Measurements from ENCODE around the gene TNNI3K.

TNNI3K gene

DNA sequence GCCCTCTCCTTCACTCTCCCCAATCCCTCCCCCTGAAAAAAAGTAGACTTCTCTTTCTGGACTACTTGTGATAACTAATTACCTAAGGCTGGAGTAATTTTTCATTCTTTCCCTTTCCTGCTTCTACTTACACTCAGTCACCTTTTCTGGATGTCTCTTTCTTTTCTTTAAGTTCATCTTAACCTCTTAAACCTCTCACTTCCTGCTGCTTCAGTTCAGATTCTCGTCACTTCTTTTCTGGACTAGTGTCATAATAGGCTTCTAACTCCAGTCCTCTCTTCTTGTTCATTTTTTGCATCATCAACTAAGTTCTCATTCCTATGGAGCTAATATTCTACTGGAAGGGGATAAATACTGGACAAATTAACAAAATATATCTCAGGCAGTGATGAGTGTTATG lies 201.8 kb downstream of the TNNI3K start:
- DNase-seq (ENCODE audit: low read depth), result no peak

GRCh38 chr1:74452035-74452434 lies 216.8 kb downstream of the TNNI3K start:
- no peak for DNase-seq (ENCODE audit: low read depth)

DNA sequence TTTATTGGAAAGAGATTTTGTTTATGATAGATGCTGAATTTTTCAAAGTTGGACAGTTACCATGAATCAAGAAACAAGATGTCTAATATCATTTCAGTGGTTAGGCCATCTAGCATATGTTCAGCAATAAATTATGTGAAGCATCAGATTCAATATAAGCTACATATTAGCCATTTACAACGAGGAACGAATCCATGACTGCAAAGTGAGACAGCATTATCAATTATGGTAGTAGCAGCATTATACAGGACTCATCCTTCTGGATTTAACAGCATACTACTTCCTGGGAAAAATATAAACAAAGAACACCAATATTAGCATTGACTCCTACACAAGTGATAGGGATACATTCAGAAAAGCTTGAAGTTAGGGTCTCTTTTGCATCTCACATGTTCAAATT lies 218.1 kb downstream of the TNNI3K start:
- no peak for DNase-seq (ENCODE audit: low read depth)

DNA sequence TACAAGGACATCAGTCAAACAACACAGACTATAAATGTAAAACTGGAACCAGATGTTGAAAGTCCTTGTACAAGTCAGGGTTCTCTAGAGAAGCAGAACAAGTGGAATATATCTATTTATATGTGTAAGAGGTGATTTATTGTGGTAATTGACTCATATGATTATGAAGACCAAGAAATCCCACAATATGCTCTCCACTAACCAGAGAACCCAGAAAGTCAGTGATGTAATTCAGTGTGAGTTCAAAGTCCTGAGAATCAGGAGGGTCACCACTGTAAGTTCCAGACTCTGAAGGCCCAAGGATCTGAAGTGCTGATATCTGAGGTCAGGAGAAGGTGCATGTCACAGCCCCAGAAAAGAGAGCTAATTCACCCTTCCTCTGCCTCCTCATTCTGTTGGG lies 220.2 kb downstream of the TNNI3K start:
- DNase-seq (ENCODE audit: low read depth), result no peak

DNA sequence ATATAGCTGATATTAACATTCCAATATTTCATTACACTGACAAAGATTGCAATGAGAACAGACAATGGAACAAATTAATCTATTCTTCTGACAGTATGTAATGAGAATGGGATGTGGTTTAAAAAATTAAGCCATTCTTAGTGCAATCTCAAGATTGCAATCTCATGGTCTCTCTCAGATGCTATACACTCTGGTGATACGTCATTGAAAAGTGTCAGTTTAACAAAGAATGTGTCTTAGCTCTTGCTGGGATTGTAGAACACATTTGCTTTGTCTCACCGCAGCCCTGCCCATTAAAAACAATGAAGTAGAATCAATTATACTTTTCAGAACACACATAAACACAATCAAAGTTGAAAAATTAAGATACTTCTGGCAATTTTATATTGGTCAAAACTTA lies 222.1 kb downstream of the TNNI3K start:
- no peak for DNase-seq (ENCODE audit: low read depth)

DNA sequence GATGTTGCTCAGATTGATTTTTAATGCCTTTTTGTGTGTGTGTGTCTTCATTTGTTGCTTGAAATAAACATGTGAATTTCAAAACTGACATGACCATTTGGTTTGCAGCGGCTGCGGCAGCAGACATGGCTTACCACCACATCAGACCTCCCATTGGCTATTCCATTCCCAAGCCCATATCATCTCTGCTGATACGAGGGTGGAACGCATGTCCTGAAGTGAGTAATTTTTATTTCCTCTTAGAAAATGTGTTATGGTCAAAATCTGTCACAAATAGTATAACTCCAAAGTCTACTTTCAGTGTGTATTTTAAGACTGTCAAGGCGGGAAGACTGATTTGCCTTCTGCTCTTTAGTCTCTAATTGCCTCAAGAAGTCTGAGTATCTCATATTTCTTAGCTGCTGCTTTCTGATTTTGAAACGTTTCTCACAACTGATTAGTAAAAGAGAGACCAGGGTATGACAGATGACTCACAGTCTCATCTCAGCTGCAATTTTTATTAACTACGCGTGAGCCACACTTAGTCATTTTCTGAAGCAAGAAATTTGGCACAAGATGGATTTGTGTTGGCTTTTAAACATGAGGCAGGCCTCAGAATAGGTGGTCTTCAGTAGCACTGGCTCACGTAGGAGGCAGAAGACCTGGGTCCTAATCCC lies 228.3 kb downstream of the TNNI3K start:
- DNase-seq (ENCODE audit: low read depth), result no peak

GRCh38 chr1:74464037-74464436 lies 228.8 kb downstream of the TNNI3K start:
- DNase-seq (ENCODE audit: low read depth), result no peak

DNA sequence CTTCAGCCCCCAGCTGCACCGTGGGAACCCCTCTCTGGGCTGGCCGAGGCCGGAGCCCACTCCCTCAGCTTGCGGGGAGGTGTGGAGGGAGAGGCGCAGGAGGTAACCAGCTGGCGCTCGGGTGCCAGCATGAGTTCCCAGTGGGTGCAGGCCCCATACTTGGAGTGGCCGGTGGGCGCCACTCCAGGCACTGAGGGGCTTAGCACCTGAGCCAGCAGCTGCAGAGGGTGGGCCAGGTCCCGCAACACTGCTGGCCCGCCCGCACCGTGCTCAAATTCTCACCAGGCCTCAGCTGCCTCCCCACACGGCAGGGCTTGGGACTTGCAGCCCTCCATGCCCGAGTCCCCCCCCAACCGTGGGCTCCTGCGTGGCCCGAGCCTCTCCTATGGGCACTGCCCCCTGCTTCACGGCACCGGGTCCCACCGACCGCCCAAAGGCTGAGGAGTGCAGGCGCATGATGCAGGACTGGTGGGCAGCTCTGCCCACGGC lies 230.1 kb downstream of the TNNI3K start:
- DNase-seq (ENCODE audit: low read depth), result no peak

DNA sequence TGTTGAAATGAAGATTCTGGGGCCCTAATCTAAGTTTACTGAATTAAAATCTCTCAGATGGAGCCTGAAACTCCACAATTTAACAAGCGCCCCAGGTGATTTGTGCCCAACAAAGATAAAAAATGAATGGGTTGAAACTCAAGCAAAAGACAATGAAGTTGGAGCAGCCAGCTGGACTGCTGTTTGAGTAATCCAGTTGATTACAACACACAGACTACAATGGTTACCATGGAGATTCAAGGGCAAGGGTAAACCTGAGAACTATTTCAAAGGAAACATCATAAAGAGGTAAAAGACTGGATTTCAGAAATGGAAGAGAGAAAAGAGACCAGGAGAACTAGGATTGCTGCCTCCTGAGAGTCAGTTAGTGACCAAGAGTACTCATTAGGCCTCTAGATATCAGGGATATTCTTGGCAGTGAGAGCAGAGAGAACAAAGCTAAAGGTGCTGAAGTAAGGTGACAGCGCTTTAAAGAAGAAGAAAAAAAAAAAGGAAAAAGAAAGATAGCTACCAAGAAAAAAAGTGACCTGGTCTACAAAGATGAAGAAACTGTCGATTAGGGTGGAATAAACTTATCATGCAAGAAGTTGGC lies 232.7 kb downstream of the TNNI3K start:
- DNase-seq (ENCODE audit: low read depth), result no peak

DNA sequence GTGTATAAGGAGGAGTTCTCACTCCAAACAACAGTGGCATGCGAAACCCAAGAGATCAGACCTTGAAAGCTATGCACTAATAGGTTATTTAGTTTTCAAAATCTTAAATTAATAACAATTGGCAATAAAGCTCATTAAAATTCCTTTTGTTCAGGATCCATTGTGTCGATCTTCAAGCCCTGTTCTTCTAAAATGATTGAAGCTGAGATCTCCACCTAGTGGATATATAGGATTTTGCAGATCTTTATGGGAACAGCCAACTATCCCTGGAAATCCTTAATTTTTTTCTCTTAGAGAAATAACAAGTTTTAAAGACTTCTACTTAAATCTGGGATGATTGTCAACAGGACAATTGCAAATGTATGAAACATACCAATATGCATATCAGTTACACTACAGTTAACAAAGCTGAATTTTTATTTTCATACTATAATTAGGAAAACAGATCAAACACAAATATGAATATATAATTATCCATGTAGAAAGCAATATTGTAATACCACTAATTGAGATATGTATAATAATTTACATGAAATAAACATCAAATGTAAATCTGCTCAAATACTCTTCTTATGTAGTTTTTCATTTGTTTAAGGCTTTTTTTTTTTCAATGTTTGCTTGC lies 233.9 kb downstream of the TNNI3K start:
- no peak for DNase-seq (ENCODE audit: low read depth)

- no peak for DNase-seq (ENCODE audit: low read depth)
Observed at GRCh38 chr1:74470251-74470650, 235.1 kb downstream of the TNNI3K start.

GRCh38 chr1:74470936-74471335 lies 235.7 kb downstream of the TNNI3K start:
- DNase-seq (ENCODE audit: low read depth), result no peak

GRCh38 chr1:74471470-74471869 lies 236.3 kb downstream of the TNNI3K start:
- DNase-seq (ENCODE audit: low read depth), result no peak

GRCh38 chr1:74474585-74474984 lies 239.4 kb downstream of the TNNI3K start:
- no peak for DNase-seq (ENCODE audit: low read depth)

GRCh38 chr1:74478979-74479378 lies 243.8 kb downstream of the TNNI3K start:
- DNase-seq (ENCODE audit: low read depth), result no peak

GRCh38 chr1:74480068-74480467 lies 244.9 kb downstream of the TNNI3K start:
- DNase-seq (ENCODE audit: low read depth), result no peak

DNA sequence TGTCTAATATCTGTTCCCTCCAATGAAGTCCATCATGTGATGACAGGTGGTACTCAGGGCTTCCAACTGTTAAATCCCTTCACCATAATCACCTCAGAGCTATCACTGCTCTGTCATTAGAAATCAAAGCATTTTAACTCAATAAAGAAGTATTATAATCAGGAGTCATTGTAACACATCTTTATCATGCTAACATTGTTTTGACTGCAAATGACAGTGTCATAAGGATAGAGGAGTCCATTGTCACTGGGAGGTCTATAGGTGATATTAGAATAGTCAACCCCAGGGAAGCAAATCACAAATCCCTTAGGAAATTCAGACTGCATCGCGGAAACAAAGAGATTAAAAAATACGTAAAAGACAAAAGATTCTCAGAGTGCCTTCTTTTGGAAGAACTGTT lies 246.4 kb downstream of the TNNI3K start:
- DNase-seq (ENCODE audit: low read depth), result no peak

DNA sequence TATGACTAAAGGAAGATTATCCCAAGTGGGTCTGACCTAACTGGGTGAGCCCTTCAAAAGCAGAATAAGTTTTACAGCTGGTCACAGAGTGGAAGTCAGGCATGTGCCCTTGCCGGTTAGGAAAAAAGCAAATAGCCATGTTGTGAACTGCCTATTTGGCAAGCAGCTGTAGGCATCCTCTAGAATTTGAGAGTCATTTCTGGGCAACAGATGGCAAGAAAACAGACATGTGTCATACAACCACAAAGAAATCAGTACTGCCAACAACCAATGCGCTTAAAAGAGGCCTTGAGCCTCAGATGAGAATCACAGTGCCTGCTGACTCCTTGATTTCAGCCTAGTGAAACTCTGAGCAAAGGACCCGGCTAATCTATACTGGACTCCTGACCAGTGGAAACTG lies 250.4 kb downstream of the TNNI3K start:
- no peak for DNase-seq (ENCODE audit: low read depth)

DNA sequence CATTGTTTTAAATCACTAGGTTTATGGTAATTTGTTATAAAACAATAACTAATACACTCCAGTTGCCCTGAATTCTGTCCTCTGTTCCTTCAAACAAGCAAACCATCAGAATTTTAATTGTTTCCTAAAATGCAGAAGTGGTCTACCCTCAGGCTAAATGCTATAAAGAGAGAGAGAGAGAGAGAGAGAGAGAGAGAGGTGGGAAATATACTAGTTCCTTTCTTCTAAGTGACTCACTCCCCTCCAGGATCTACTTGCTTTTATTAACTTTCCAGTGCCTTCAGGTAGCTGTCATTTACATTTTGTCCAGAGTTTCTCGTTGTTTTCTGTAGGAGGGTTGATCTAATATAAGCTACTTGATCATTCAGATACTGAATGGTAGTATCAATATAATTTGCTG lies 250.8 kb downstream of the TNNI3K start:
- no peak for DNase-seq (ENCODE audit: low read depth)

DNA sequence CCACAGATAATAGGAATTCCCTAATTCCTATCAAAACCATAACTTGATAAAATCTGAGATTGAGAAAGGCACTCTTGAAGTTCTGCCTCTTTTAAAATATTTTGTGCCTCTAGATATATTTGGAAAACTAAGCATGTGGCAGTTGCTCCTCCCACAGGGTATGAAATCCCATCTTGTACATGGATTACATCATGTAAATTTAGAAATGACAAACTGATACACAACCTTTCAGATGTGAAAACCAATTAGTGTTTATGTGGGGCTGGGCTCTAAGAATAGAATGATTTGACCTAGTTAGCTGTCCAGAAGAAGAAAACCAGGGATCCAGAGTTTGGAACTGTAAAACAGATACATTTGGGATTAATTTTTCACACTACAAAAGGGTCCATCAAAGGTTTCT lies 261.5 kb downstream of the TNNI3K start:
- DNase-seq (ENCODE audit: low read depth), result no peak

DNA sequence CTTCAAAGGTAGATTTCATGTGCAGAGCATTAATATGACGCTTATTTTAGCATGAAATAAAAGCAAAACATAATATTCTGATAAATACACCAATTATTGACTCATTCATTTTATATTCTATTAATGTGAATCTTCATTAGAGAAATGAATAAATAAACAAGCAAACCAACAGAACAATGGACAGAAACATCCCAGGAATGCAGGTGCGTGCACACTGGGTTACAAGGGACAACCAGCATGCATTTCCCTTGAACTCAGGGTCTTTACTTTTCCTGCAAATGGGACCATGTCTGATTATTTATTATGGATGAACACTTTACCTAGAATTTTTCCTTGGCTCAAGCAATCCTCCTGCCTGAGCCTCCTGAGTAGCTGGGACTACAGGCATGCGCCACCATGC lies 263.7 kb downstream of the TNNI3K start:
- DNase-seq (ENCODE audit: low read depth), result no peak

DNA sequence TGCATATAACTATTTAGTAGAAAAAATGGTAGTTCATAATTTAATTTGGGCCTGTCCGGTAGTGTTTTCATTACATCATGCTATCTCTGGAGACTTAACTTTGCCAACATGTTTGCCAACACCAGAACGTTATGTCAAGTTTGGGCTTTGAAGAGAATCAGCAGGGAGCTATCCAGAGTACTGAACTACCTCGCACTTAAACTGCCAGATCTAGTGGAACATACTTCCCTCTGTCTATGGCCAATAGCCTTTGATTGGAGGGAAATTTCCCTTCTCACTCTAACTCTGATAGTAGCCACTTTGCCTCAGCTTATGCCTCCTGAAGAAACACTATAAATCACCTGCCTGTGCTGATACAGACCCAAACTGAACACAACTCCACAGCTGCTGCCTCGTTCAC lies 267.2 kb downstream of the TNNI3K start:
- no peak for DNase-seq (ENCODE audit: low read depth)

DNA sequence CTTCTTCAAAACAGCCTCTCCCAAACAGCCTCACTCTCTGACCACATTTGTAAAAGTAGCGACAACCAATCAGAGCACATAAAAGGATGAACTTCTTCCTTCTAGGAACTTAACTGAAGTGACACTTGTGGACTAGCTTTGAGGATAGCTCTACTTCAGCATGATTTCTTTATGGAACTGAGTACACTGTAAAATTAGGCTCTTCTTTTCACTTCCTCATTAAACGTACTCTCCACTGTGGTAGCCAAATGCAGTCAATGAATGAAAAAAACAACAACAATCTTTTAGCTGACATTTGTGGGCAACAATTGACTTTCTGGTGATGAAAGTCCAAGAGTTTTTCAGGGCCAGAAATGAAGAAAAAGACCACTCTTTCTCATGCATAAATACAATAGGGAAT lies 267.7 kb downstream of the TNNI3K start:
- no peak for DNase-seq (ENCODE audit: low read depth)
